Mucosa of rectum (tissue), 2 donors: ENCODE results near the gene GNB1L.

Source experiments
- H3K27ac ChIP-seq, 2 donors: one replicate each; pipeline ENCODE4 v1.7.0; 2013; ENCODE audit warnings: inconsistent platforms in 2 of 2, low read depth in 2 of 2, low read length in 2 of 2
- H3K27me3 ChIP-seq, 2 donors: one replicate each; pipeline ENCODE4 v1.7.0; 2013; ENCODE audit warnings: low read length in 2 of 2; ENCODE audit not compliant: control insufficient read depth in 2 of 2, insufficient read depth in 2 of 2
- H3K36me3 ChIP-seq, 2 donors: one replicate each; pipeline ENCODE4 v1.7.0; 2013; ENCODE audit warnings: low read length in 2 of 2; ENCODE audit not compliant: control insufficient read depth in 2 of 2, insufficient read depth in 2 of 2
- H3K4me1 ChIP-seq, 2 donors: one replicate each; pipeline ENCODE4 v1.7.0; 2013; ENCODE audit warnings: low read length in 2 of 2, mild to moderate bottlenecking in 1 of 2; ENCODE audit not compliant: control insufficient read depth in 2 of 2, insufficient read depth in 2 of 2
- H3K4me3 ChIP-seq, 2 donors: one replicate each; pipeline ENCODE4 v1.7.0; 2013; ENCODE audit warnings: low read length in 2 of 2
- H3K9ac ChIP-seq, 2 donors: one replicate each; pipeline ENCODE4 v1.7.0; 2013; ENCODE audit warnings: low read length in 2 of 2, low read depth in 1 of 2, mild to moderate bottlenecking in 1 of 2
- H3K9me3 ChIP-seq, 2 donors: one replicate each; pipeline ENCODE4 v1.7.0; 2013; ENCODE audit warnings: low read length in 2 of 2; ENCODE audit not compliant: control insufficient read depth in 2 of 2
- donor health status: healthy.
- donor health status: Normal muscosa, but diverticular disease.

GNB1L gene

DNA sequence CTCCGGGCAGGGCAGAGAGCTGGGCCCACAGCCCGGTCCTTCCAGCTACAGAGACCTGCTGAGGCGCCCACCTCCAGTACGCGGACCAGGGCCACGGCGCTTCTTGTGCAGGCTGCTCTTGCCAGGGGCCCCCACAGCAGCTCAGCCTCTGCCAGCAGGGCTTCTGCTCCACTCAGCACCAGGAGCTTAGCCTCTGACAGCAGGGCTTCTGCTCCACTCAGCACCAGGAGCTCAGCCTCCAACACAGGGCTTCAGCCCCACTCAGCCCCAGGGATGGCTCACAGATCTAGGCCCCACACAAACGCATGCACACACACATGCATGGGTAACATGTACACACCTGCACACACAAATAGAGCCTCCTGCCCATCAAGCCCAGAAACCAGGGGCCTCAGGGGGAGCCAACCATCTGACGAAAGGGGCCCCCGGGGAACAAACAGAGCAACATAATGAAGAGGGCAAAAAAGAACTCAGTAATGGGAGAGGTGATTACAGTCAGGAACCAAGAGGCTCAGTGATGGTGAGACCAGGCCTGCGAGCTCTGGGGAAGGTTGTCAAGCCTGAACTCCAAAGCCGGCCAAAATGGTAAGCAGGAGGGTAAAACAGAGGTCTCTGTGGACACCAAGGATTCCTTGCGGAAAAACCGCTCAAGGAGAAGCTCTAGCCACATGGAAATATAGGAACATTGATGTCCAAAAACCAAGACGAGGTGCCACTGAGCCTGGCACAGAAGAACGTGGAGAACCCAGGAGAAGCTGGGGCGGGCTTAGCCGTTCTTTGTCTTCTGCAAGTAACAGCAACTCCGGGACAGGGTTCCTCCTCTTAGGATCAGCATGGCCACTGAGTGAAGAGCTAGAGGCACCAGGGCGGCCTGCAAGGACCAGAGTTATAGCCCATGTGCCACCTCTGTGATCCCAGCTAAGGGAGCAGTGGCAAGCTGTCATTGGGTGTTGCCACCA, 46.5 kb downstream of the GNB1L start:
- Histone ChIP-seq H3K27me3 (no peaks in the 10 kb centered on the region), H3K9ac (no peak overlapping the region), H3K36me3 (no peaks in the 10 kb centered on the region), H3K9me3 (no peaks in the 10 kb centered on the region), H3K27ac (no peak overlapping the region), H3K4me1 (peaks cover 9 to 11% of the 10 kb centered on the region in 2 donors), H3K4me3 (no peak overlapping the region)

- no peaks in the 10 kb centered on the region for H3K27me3 ChIP-seq
- H3K27ac ChIP-seq: no peak overlapping the region
- H3K9me3 ChIP-seq: no peaks in the 10 kb centered on the region
- peaks cover 9 to 11% of the 10 kb centered on the region in 2 donors for H3K4me1 ChIP-seq
- H3K9ac ChIP-seq: no peak overlapping the region
- no peak overlapping the region for H3K4me3 ChIP-seq
- H3K36me3 ChIP-seq: no peaks in the 10 kb centered on the region
These were observed 47.3 kb downstream of the GNB1L start for GRCh38 chr22:19807161-19807913.

- Histone ChIP-seq H3K36me3 (no peaks in the 10 kb centered on the region), H3K27ac (no peak overlapping the region), H3K27me3 (no peaks in the 10 kb centered on the region), H3K9me3 (no peaks in the 10 kb centered on the region), H3K4me3 (no peak overlapping the region), H3K9ac (peak overlapping the region in 1 of 2 donors; percentile 20), H3K4me1 (peaks cover 9 to 11% of the 10 kb centered on the region in 2 donors)
These were observed 48.2 kb downstream of the GNB1L start for GRCh38 chr22:19806213-19807160.

DNA sequence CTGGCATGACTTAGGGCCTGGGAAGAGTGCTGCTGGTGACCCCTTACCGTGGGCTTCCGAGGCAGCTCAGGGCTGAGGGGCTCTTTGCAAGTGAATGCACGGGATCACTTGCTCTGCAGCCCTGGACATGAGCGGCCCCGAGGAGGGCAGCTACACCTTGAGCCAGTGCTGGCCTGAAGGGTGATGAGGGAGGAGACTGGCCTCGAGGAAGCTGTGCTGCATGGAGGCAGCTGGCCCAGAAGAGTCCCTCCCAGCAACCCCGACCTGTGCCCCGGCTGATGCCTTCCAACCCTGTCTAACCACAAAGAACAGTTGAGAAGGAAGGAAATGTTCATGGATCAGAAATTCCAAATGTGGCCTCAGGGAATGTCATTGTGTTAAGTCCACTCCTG, 48.9 kb downstream of the GNB1L start:
- H3K9ac ChIP-seq: peak overlapping the region in 1 of 2 donors; percentile 20
- H3K36me3 ChIP-seq: no peaks in the 10 kb centered on the region
- peaks cover 9 to 11% of the 10 kb centered on the region in 2 donors for H3K4me1 ChIP-seq
- H3K9me3 ChIP-seq: no peaks in the 10 kb centered on the region
- no peaks in the 10 kb centered on the region for H3K27me3 ChIP-seq
- no peak overlapping the region for H3K27ac ChIP-seq
- H3K4me3 ChIP-seq: no peak overlapping the region

GRCh38 chr22:19803736-19804267, 50.9 kb downstream of the GNB1L start:
- H3K36me3 ChIP-seq: no peaks in the 10 kb centered on the region
- H3K9ac ChIP-seq: no peak overlapping the region
- H3K9me3 ChIP-seq: no peaks in the 10 kb centered on the region
- no peak overlapping the region for H3K27ac ChIP-seq
- no peak overlapping the region for H3K4me3 ChIP-seq
- H3K4me1 ChIP-seq: peaks cover 9 to 11% of the 10 kb centered on the region in 2 donors
- H3K27me3 ChIP-seq: no peaks in the 10 kb centered on the region

DNA sequence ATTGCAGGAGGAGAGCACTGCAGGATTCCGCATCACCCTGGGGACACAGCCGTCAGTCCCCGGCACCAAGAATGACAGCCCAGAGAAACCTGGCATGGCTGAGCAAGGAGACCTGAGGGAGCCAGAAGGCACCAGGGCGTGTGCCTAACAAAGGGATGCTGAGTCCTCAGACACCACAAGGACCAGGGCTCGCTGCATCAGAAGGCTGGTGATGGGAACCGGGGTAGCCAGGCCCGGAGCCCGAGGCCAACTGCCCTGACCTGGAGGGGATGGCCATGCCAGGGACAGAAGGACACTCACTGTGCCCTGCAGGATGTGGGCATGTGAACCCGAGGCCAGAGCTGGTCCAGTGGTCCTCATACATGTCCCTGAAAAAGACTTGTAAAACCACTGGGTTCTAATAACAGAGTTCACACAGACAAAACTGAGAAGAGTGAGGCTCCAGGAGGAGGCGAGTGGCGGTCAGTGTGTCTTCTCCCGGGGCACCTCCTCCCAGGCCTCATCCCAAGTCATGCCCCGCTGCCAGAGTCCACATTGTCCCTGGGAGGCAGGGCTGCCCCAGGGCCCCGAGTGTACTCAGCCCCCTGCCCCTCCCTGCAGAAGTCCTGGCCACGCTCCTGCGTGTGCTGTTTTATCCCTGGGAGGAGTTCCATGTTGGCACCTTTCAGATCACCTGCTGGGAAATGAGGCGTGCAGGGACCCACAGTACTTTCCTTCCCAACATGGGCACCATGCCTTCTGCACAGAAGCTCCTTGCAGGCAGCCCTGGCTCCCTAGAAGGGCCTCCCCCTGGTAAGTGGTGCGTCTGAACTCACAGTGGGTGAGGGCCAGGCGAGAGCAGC, 51.6 kb downstream of the GNB1L start:
- no peaks in the 10 kb centered on the region for H3K27me3 ChIP-seq
- H3K4me3 ChIP-seq: no peak overlapping the region
- no peak overlapping the region for H3K9ac ChIP-seq
- H3K27ac ChIP-seq: no peak overlapping the region
- H3K4me1 ChIP-seq: peaks cover 9 to 11% of the 10 kb centered on the region in 2 donors
- no peaks in the 10 kb centered on the region for H3K9me3 ChIP-seq
- H3K36me3 ChIP-seq: no peaks in the 10 kb centered on the region

- H3K4me3 ChIP-seq: no peak overlapping the region
- peaks cover 9 to 11% of the 10 kb centered on the region in 2 donors for H3K4me1 ChIP-seq
- no peaks in the 10 kb centered on the region for H3K9me3 ChIP-seq
- H3K9ac ChIP-seq: no peak overlapping the region
- H3K36me3 ChIP-seq: no peaks in the 10 kb centered on the region
- H3K27ac ChIP-seq: no peak overlapping the region
- H3K27me3 ChIP-seq: no peaks in the 10 kb centered on the region
These were observed 52.4 kb downstream of the GNB1L start for GRCh38 chr22:19802001-19802893.

DNA sequence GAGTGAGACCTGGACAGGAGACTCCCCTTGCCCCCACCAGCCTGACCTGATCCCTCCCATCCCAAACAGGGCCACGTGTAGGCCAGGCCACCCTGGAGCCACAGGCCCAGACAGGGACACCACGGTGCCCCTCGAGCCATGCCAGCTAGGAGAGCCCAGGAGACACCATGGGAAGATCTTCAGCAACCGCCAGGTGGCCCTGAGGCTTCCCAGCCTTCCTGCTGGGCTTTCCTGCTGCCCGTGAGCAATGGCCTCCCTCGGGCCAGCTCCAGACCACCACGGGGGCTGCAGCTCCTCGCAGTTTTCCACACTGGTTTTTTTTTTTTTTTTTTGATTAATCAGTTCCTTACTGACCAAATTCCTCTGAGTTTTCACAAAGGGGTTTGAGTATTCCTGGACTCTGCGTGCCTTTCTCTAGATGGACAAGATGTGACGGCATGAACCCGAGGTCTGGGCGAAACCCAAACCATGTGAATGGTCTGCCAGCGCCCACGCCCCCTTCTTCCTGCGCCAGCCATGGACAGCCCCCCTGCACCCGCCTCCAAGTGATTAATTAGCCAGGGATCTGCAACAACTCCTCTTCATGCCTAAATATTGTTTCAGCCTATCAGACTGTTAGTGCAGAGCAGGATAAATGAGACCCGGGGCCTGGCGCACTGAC, 53.2 kb downstream of the GNB1L start:
- no peak overlapping the region for H3K9ac ChIP-seq
- peaks cover 4 to 6% of the 10 kb centered on the region in 2 donors for H3K4me1 ChIP-seq
- no peak overlapping the region for H3K27ac ChIP-seq
- no peaks in the 10 kb centered on the region for H3K27me3 ChIP-seq
- H3K9me3 ChIP-seq: no peaks in the 10 kb centered on the region
- no peaks in the 10 kb centered on the region for H3K36me3 ChIP-seq
- H3K4me3 ChIP-seq: no peak overlapping the region
